HG02759 (cell line): ENCODE results near the gene TMEM9B.
"Not testable (repeated sequence)": the region's sequence is repeated elsewhere in the genome, so short reads cannot be mapped to it uniquely, and the experiment has no call there.

Experiments
- ATAC-seq: cut with Tn5 transposase; IDR thresholded peaks from one replicate; pipeline ENCODE4 v1.9.1; 2021; ENCODE audit warnings: mild to moderate bottlenecking, moderate library complexity; ENCODE audit not compliant: unreplicated experiment

The TMEM9B gene

DNA sequence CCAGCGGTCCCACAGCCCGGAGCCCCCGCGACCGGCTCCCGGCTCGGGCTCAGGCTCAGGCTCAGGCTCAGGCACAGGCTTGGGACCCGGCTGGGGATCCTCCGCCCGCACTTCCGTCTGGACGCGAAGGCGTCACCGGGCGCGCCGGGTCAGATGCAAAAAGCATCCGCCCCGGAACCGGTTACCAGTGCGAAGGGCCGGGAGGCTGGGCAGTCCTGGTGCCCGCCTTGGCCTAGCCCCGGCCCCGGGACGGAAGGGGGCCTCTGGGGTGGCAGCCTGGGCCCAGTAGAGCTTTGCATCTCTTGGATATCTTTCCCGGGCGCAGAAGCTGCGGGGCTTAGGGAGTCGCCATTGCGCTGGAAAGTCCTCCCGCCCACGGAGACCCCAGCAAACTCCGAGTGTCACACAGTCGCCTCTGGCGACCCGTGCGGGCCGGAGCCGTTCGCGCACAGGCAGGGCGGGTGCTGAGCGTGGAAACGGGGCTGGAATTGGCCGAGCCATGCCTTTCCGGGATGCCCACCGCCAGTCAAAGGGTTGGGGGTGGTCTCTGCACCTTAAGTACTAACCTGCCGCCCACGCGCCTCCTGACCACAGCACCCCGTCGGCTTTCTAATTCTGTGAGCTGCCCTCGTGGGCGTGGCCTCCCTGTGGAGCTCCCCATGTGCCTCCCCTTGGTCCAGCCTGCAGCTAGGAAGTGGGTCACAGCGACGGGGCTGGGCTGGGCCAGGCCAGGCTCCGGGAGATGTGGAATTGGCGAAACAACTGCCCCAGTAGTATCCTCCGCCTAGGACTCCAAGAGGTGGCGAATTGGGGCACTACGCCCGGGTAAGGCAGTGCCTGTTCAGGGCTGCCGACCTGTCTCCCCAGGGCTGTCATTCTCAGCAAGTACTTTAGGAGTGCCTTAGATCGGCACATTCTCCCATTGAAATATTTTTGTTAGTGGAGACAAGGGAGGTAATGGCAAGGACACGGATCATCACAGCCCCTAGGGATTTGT is at the start of gene TMEM9B:
TSS of gene TMEM9B (minus strand) at position 119 of the 997 bp plus-strand sequence. CDS start 129 bp downstream, outside the sequence.
- peak; percentile 80 for ATAC-seq

DNA sequence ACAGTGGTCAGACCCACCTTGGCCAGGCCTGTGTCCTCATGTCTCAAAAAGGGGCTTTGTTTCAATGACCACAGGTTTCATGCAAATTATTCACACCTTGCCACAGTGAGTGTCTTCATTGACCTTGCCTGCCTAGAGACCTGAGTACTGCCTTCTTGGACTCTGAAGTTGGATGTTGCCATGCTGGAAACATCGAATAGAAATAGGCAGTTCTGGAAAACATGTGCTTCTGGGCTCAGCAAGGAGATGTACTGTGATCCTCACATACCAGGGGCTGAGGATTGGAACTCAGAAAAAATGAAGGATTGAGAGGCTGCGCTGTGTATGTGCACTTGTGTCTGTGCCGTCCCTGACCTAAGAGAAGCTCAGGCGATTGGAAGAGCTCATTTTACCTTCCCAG is 49.1 kb upstream of the TMEM9B start:
- no peak for ATAC-seq

- not testable (repeated sequence) for ATAC-seq
These were observed 45.3 kb upstream of the TMEM9B start for GRCh38 chr11:9009538-9009937.

DNA sequence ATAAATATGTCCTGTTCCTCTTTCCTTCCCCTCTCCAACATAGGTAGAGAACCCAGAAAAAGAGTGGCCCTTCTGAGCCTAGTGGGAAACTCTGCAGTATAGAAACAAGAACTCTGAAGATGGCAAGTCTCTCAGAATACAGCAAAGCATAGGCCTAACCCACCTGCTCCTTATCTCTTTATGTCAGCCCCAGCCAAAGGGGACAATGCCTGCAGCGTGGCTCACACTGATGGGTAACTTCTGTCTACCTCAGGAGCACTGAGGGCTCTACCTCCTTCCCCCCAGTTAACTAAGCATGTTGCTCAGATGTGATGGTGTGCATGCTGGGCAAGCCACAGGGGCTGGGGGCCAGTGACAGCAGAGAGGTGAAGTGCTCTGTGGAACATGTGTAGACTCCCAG is 44.4 kb upstream of the TMEM9B start:
- ATAC-seq, result no peak

DNA sequence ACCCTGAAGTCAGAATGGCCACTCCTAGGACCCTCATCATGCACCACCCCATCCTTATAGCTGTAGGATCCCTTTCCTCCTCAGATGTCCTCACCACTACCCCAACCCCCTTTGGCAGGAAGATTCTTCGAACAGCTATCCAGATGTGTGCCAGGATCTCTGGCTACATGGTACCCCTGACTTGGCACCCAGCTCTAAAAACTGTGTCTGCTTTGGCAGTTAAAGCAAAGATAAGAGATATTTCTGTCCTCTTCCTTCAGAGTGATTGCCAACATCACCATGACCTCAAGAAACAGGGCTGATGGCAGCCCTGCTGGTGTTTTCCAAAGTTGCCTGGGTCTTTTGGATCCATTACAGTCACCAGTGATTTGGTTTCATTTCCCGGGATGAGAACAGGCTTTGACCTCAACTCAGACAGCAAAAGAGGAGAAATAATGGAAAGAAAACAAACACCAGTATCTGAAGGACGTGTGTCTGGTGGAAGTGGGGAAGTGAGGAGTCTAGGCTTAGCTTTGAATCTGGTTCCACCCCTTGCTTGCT is 43.8 kb upstream of the TMEM9B start:
- no peak for ATAC-seq

- ATAC-seq, result no peak
These were observed 40.8 kb upstream of the TMEM9B start for GRCh38 chr11:9005087-9005486.

- ATAC-seq, result no peak
These were observed 40.1 kb upstream of the TMEM9B start for GRCh38 chr11:9004183-9004926.

- peak; percentile 65 for ATAC-seq
These were observed 39.4 kb upstream of the TMEM9B start, which contains the start of gene NRIP3 for GRCh38 chr11:9003573-9004182. TSS of gene NRIP3 (minus strand) at chr11:9004001. CDS start at chr11:9003935, 66 bp downstream.

DNA sequence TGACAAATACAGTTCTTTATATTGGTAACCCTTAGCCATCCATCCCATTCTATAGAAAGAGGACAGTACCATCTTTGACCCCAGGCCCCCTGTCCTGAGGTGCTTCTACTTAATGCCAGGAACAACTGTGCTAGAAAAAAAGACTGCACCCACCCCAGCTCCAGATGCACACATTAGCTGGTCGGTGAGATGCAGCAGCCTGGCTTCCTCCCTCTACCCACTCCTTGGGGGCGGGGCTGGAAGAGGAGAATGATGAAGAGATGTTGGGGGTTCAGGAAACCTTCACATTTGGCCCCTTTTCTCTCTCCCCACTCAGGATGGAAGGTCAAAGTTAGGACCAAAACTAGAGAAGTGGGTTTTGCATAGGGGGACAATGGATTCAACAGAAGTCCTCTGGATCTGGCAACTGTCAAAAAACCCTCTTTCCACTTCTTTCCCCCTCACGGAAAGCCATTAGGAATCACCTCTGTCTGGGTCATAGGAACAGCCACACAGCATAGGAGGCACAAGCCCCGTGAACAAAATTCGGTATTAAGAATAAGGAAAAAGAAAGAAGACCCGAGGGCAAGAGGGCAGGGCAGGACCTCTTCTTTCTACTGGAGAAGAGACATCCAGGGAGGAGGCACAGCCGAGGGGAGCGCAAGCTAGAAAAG is 38.8 kb upstream of the TMEM9B start:
- ATAC-seq, result no peak

GRCh38 chr11:9001736-9002135 is 37.5 kb upstream of the TMEM9B start:
- no peak for ATAC-seq

DNA sequence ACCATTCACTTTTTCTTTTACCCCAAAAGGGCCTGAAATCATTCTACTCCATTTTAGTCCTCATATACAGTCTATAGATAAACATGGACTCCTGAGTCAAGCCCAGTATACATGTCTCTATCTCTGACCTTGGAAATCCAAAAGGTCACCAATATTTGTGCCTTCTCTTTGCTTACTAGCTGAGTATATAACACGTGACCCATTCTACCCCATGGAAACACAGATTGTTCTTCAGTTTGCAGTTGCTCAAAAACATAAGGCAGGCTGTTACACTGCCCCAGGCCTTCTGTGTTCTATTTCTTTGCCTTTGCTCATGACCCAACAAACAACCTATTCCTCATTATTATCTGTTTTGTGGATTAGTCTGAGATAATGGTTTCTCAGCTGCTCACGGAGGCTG is 33.8 kb upstream of the TMEM9B start:
- no peak for ATAC-seq

GRCh38 chr11:8997451-8997850 is 33.2 kb upstream of the TMEM9B start:
- ATAC-seq, result no peak

- no peak for ATAC-seq
These were observed 25.2 kb upstream of the TMEM9B start for GRCh38 chr11:8989453-8989852.

DNA sequence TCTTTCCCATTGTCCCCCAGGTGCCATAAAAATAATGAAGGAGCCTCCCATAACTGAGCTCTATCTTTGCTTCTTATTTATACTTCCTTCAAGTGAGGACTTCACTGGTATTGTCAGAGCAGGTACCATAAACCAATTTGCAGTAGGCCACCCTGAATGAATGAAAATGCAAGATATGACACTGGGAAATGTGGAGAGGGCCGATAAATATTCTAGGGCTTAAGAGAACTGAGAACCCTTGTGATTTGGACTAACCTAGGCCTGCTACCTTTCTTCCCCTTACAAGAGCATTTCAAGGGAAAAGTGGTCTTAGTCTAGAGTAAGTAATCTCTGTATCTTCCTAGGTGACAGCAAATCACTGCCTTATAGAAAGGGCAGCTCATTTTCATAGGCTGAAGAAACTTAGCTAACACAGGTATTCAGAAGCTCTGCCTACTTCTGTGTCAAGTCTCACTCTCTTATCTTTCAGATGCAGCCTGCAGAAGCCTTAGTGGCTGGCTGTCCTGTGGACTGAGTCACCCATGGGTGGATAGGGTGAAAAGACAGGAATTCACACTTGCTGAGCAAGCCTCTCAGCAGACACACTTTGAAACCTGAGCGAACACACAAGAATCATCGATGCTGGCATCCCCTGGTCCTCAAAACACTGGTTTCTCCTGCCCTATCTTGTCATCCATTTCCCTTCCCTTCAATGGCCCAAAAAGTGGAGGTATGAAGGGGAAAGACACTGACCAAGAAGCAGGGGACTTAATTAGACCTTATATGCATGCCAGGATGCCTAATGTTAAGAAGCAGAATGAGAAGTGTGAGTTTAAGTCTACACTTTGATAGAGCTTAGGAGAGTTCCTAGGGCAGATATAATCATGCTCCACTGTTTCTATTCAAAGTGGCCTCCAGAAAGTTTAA is 24.3 kb upstream of the TMEM9B start:
- ATAC-seq, result no peak

DNA sequence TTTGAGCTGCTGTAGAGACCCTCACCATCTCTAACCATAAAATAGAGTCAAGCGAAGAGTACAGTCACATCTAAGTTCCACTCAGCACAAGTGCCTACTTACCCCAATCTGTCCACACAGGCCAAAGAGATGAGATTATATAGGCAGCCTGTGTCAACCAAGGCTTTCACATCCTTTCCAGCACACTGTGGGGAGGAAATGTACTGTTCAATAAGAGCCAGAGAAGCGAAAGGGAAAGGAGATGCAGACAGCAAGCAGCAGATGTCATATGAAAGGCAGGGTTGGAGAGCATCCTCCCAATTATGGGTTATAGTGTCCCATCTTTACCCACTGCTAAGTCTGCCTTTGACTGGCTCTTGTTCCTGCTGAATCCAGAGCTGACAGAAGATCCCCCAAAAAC is 23.2 kb upstream of the TMEM9B start:
- ATAC-seq, result no peak

- ATAC-seq, result not testable (repeated sequence)
These were observed 22.5 kb upstream of the TMEM9B start for GRCh38 chr11:8986772-8987171.

GRCh38 chr11:8985462-8985861 is 21.2 kb upstream of the TMEM9B start:
- ATAC-seq, result no peak

- ATAC-seq, result no peak
These were observed 19.3 kb upstream of the TMEM9B start for GRCh38 chr11:8983552-8983951.

- ATAC-seq, result no peak
These were observed 16.2 kb upstream of the TMEM9B start for GRCh38 chr11:8980485-8980884.
